ENCODE measurements around the gene MOCS2.
A peak's percentile ranks its signal among the peaks of the same experiment; 100 is the strongest.

MOCS2 gene

DNA sequence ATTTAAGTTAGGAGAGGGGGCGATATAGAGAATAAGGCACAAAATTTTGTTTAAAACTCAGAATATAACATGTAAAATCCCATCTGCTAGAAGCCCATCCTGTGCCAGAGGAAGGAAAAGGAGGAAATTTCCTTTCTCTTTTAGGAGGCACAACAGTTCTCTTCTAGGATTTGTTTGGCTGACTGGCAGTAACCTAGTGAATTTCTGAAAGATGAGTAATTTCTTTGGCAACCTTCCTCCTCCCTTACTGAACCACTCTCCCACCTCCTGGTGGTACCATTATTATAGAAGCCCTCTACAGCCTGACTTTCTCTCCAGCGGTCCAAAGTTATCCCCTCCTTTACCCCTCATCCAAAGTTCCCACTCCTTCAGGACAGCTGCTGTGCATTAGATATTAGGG lies 18.3 kb downstream of the MOCS2 start:
- no peak for DNase-seq

DNA sequence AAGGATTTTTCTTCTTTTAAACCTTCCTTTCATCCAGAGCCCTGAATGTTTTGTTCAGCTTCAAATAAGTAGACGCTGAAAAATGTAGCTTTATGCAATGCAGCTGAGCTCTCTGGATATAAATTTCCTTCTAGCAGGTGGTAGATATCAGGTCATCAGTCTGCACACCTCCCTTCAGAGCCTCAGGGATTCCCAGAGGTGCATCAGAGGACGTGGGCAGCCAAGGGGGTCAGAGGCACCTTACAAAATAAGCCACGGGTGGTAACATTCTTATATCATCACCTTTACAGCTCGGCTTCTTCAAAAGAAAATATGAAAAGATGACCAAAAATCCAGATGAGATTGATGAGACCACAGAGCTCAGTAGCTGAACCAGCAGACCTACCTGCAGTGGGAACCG lies 19.3 kb downstream of the MOCS2 start:
- no peak for DNase-seq

DNA sequence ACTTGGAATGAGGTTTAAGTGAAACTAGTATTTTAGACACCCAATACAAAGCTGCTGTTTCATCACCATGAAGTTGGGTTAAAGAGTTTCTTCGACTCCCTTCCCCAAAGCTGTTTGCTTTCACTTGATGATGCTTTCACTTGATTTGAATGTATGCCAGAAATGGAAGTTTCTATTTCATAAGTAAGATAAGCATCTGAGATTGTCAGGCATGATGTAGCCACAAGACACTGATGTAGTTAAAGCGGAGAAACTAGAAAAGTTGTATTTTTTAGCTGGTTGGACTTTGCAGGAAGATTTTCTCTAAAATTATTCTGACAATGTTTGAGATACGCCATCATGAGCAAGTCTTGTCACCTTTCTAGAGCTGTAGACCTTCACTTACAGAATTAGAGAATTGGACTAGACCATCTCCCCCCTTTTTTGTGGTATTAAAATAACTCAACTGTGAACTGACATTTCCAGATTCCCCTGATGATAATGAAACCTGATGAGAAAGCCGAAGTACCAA lies 20.0 kb downstream of the MOCS2 start:
- DNase-seq, result no peak

DNA sequence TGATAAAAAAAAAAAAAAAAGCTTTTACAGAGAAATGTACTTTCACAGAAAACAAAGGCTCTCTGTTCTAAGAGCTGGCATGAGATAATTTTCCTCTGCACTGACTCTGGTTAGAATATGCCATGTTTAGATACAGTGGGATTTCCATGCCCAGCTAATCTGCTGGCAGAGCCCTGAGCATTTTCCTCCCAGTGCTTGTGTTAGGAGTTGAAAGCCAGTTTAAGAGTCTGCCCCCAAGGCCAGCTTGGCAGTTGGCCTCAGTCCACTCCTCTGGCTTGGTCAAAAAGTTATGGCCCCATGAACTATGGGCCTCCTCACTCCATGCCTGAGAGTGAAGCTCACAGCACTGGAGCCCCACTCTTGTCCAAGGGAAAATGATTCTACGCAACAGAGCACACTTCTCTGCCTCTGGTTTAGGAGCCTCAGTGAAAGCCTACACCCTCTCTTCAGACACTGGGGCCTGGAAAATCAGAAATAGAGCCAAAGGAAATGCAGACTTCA lies 21.9 kb downstream of the MOCS2 start:
- DNase-seq, result no peak

DNA sequence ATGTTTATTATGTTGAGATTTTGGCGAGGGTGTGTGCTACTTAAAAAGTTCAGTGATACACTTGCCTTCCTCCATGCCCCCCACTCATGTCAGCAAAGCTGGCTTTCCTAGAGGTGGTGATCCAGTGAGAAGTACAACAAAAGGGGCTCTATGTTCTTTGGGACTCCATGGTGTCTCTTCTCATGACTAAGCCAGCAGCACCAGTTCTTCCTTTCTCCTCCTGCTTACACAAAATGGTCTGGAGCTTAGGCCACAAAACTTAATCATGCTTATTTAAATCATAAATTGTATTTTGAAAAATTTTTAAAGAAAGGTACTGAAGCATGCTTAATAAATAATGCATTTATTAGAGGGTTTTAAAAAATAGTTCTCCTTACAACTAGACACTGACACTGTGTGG lies 22.4 kb downstream of the MOCS2 start:
- no peak for DNase-seq

DNA sequence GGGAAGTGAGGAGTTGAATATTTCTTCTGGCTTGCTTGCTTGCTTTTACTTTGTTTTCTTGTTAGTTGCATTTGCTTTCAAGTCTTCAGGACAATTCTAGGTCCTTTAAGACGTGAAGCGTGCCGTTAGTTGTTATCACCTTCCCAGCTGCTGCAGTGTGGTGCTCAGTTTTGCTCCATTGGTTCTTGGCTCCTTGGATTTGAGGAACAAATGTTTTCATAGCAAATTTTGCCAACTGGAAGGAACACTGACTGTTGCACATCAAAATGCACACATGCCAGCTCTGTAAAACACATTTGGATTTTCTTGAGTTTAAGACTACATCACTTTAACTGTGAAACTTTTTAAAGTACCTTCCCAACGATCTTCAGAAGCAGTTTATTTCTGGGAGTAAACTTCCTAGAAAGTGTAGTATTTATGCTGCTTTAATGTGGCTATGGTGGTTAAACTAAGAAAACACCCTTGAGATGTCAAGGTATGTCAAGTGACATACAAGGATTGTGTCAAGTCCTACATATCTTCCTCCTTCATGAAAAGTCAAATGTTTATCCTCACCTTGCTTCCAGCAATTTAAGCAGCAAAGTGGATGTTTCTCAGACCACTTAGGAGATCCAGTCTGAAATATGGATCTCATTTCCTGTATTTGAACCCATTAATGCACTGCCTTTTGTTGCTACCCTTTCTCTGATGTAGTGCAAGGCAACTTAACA lies 24.9 kb downstream of the MOCS2 start:
- DNase-seq, result no peak

DNA sequence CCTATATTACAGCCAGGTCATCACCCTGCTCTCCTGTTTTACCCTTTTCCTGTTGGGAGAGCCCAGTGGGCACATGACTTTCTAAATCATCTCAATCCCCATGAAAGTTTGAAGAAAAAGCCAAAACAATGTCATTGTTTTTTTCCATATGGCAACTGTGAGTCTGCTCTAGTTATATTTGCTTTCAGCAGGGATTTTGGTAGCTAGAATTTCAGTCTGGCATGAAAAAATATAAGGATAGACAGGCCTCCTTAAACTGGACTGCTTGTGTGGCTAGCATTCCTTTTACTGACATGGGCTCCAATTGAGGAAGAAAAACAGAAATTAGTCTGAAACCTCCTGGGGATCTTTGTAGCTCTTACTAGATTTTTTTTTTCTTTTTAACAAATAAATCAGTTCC lies 25.6 kb downstream of the MOCS2 start:
- no peak for DNase-seq

DNA sequence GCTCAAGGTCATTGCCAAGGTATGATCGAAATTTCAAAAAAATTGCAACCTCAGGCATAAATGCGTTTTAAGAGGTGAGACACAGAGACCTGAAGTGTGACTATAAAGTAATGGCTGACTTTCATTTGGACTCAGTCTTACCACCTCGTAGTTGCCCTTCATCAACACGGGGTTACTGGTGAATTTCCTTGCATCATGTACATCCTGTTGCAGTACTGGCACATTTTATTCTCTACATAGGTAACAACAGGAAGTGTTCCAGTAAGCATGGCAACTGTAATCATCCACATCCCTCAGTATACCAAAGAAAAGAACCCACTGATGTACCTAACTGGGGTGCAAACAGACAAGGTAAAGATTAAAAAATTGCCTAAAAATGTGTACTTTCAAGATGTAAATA lies 29.3 kb downstream of the MOCS2 start:
- DNase-seq, result no peak

DNA sequence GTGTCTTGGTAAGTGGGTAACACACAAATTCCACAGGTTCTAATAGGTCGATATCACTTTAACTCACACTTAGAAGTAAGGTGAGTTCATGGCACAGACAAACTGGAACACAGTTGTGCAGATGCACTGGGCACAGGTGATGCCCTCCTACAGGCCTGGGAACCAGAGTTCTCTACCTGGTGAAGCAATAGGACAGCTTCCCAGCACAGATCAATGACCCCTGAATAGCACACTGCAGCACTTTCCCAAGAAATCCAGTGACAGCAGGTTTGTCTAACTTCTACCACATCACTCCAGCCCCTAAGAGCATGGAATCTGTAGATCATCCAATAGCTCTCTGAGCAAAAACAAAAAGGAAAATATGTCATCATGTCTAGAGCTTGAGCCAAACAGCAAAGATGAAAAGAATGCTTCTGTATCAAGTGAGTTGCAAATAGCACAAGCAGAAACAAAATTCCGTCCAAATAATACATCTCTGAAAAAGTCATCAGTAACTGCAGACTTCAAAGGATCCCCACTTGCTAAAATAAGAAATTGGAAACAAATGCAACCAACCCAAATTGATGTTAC lies 33.5 kb downstream of the MOCS2 start:
- no peak for DNase-seq

DNA sequence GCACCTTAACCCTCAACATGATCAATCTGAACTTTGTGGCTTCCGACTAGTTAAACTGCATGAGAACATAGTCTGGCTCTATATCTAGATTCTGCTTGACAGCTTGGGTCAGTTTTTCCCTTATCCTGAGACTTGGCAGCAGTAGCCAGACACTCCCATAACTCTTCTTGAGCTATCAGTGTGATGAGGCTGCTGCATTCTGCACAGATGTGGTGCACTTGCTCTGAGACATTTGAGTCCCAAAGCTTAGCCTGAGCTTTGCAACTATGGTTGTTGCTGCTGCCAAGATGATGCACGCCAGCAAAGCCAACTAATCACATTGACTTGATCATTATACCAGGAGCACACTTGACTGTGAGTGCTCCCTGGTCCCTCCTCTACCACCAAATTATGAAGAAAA lies 36.2 kb downstream of the MOCS2 start:
- no peak for DNase-seq

DNA sequence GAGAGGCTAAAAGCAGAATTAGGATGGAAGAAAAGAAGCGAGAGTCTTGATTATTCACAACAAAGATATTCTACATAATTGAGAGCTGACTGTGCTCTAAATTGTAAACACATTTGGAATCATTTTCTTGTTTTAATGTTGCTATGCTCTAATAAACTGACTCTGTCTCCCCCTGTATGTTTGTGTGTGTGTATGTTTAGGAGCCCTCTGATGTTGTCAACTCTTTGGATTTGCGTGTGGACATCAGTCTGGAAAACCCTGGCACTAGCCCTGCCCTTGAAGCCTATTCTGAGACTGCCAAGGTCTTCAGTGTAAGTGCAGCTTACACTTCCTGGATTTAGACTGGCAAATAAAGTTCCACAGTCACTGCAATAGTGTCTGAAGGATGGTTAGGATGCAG lies 37.8 kb downstream of the MOCS2 start:
- DNase-seq, result no peak

DNA sequence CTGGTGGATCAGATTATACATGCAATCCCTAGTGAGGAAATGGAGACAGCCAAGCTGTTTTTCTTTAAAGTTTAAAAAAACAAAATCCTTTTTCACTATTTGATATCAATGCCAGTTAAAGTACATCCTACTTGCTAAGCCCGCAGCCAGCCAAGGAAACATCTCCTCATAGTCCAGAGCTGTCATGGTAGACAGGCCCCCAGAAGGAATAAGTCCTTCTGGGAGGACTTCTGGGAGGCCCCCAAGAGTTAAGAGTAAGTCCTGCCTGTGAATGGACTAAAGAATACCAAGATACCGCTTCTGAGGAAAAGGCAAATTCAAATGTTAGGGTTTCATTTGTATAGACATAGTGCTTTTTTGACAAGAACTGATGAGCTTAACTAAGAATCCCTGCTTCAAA lies 38.3 kb downstream of the MOCS2 start:
- no peak for DNase-seq

DNA sequence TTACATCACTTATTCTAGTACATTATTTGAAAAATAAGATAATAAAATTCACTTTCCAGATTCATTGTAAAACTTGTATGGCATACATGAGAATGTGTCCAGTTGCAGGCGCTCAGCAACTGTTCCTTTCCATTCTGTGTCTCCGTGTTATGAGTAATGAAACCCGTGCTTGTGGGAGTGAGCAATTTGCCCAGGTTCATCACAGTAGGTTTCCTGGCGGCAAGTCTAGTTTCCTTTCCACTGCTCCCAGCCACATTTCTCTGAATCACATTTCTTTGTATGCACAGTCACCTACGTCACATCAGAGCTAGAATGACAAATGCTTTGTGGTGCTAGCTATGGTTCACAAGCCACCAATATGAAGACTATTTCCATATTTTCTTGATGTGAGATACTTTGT lies 39.9 kb downstream of the MOCS2 start:
- peak; percentile 69 for DNase-seq

DNA sequence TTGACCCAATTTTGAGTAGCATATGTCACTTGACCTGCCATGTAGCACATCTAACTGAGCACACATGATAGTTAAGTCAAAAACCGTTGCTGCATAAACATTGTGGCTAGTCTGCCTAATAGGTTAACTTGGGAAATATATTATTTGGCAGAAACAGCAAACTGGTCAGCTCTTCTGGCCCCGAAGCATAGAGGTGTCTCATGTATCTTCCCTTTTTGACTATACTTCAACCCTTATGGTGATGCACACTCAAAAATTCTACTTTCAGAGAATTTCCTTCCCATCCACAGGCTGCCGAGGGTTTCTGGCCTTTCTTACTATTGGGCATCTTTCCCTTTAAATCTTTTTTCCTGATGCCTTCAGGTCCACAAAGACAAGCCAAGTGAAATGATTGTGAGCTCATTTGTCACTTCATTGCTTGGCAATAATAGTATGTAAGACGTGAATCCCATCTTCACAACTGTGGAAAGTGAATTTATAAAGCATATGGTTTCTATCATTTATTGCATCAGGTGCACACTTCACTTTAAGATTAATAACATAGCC lies 41.2 kb downstream of the MOCS2 start:
- no peak for DNase-seq

DNA sequence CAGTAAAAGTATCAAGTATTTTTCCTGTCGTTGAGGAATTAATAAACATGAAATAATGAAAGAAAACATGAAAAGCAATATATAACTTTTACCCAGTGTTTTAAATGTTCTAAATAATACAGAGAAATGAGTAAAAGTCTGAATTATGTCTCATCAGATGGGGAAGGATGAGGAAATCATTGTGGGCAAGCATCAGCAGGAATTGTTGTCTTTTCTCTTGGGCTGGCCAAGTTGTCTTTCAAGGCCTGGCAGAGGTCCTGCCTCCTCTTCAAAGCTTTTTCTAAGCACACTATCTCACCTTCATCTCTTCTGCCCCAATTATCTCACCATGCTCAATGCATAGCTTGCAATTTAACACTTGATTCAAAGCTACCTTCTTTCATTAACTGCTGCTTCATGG lies 41.9 kb downstream of the MOCS2 start:
- DNase-seq, result no peak

DNA sequence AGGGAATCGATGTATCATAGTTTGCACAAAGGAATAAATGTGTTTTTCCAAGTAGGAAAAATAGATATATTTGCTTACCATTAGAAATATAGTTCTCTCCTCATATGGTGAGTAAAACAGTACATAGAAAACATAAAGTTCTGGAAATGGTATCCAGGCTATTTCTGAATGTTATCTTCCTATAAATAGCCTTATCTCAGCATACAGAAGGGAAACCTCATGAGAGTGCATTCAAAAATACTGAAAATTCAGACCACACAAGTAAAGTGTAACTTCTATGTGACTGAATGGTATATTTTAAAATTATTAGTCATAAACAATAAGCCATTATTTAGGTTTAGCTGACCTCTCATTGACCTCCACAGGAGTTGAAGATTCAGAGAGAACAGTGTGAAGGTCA lies 43.5 kb downstream of the MOCS2 start:
- DNase-seq, result no peak

DNA sequence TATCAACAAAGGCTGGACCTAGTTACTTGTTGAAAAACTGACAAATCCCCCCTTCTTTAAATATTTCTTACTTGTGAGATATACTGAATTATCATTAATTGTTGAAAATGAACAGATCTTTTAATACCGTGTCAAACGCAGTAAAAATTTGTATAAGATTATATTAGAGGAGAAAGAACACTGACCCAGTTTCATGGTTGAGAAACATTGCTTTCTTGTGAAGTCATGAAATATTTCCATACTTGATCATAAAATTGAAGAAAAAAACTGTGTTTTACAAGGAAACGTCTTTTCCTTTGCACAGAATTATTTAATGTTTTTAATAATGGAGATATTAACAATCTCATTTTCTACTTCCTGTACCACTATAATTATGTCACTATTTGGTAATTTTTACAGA lies 45.8 kb downstream of the MOCS2 start:
- DNase-seq, result no peak

DNA sequence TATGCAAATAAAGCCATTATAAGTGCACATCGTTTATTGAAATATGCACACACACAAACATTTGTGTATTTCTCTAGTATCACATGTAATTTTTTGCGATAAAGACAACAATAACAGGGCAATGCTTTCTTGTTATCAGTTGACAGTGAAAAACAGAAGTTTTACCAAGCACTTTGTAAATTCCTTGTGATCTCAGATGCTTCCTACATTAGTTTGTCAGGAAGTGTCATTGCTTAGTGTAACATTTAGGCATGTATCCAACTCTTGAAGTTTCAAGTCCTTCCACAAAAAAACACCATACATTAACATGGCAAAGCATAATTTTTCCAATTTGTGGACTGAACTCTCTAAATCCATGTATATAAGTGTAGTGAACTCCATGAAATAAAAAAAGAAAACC lies 46.4 kb downstream of the MOCS2 start:
- DNase-seq, result no peak

DNA sequence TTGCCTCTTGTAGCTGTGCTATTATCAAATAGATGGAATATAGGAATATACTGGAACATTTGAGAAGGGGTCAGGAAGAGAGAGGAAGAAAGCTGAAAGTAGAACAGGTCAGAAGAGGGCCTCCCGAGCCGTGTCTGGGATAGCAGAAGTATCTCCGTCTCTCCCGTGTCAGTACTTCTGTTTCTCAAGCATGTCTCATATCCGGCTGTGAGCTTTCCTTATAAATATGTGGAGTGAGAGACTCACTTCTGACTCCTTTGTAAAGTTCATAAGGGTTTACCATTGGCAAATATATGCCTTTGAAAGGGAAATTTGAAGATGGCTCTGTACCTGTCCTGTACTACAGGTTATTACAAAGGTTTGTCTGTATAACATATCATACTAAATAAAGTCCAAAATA lies 50.3 kb downstream of the MOCS2 start:
- DNase-seq, result no peak

DNA sequence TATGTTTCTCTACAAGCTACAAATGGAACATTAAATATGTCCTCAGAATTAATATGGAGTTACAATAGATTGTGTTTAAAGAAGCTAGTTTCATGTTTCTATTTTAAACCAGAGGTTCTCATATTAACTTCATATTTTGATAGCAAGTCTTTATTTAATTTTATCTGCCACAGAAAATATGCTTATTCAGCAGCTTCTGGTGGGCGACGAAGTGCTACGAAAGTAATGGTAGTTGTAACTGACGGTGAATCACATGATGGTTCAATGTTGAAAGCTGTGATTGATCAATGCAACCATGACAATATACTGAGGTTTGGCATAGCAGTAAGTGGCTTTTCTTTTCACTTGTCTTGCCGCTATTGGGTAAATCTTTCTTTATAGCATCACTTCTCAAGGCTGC lies 54.2 kb downstream of the MOCS2 start:
- no peak for DNase-seq

DNA sequence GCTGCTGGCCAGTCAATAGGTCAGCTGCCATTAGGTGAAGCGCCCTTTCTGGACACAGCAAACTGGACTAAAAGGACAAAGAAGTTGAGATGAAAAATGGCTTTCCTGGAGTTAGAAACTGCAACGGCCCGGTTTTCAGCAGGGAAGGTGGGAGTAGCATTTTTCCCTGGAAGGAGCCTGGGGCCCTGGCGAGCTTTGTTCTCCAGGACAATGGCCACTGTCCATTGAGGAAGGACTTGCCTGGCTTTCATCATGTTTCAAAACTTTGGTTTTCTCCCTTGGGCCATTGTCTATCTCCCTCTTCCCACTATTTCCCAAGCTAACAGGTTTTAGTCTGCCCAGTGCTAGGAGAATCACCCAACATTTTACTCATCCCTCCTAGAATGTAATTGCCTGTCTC lies 56.2 kb downstream of the MOCS2 start:
- DNase-seq, result no peak

DNA sequence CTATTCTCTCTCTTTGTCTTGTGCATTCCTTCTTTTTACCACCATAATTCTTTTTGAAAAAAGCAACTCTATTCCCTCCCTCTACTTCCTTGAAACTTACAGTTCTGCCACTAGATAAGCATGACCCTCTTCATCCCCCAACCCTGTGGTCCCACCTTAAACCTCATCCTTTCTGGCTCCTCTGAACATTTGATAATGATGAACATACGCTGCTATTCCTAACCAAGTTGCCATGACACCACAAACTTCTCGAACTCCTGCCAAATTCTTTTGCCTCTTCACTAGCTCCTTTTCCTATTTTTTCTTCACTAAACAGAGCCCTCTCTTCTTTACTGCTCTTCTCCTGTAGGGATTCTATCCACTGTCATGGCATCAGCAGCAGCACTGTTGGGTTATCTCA lies 57.1 kb downstream of the MOCS2 start:
- DNase-seq, result no peak

DNA sequence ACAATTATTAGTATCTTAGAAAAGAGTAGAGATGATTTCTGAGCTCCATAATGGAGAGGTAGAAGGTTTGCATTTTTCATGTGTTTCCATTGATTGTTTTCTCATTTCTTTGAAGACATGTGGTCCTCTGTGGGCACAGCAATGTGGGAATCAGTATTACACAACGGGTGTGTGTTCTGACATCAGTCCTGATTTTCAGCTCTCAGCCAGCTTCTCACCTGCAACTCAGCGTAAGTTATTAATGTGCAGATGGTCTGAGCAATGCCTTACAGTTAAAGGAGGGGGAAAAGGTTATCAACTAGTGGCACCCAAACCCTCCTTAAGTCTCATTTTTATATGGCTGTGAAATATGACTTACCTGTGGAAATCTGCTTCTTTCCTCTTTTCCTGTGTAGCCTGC lies 61.3 kb downstream of the MOCS2 start:
- DNase-seq, result no peak
